Measurements from ENCODE around the gene HS3ST5. TPM values are rescaled to one million over a fixed set of nuclear protein-coding genes. Genes with fewer than 3 reads are reported as not detected.

HS3ST5 gene
- total RNA-seq, 1 experiment from 2014 or later = 14.4 TPM

DNA sequence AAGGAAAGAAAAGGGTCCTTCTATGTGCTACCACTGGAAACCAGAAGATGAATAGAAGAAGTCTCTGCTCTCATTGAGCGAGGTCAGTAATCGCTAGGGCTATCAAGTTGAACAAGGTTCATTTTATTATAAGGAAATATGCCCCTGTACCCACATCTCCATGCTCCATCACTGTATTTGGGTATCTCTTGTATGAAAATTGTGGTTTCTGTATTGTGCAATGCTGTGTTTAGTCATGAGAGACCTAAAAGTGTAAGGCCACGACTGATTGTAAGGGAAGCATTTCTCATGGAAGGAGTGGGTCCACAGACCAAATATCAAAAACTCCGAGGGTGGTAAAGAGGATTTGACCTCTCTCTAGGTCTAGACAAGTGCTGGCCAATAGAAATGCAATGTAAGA is 3.6 kb upstream of the HS3ST5 start:
- no peak overlapping the region for H3T11ph ChIP-seq (ENCODE audit: low read length)
- no peak overlapping the region for H2BK12ac ChIP-seq (ENCODE audit: insufficient read length, low read depth, low read length)
- H3K23me2 ChIP-seq (ENCODE audit: insufficient read length, low read depth, low read length, poor library complexity, severe bottlenecking) = peaks cover 6% of the 10 kb centered on the region
- no peak overlapping the region for H3K4me2 ChIP-seq (ENCODE audit: insufficient read depth, insufficient read length, low read length)
- H3K14ac ChIP-seq (ENCODE audit: insufficient read depth, low read length) = no peak overlapping the region
- no peak overlapping the region for H2BK5ac ChIP-seq (ENCODE audit: insufficient read length, low read length)
- H3K18ac ChIP-seq (ENCODE audit: insufficient read length, low read depth, low read length) = no peak overlapping the region
- H2AFZ ChIP-seq (ENCODE audit: low read length) = no peak overlapping the region
- H3K27ac ChIP-seq (ENCODE audit: insufficient read length, low read depth, low read length) = no peak overlapping the region
- Mint-ChIP-seq H3K4me3 (no peak overlapping the region), H3K36me3 (ENCODE audit: insufficient read depth in 1 of 3, low read depth in 3 of 3) (peaks cover 10 to 26% (median 15%) of the 10 kb centered on the region in 3 experiments), H3K4me1 (peaks cover 27 to 29% of the 10 kb centered on the region in 2 experiments), H3K27me3 (ENCODE audit: low read depth) (no peaks in the 10 kb centered on the region; the same call in 1 of the 2 replicates), H3K27ac (no peak overlapping the region), H3K9me3 (peaks cover 4 to 6% of the 10 kb centered on the region in 2 experiments; a peak in 3 of 5 replicates)
- H2AK5ac ChIP-seq (ENCODE audit: insufficient read length, low read length) = no peak overlapping the region
- H4K8ac ChIP-seq (replicated peaks; ENCODE audit: insufficient read length, low read depth, low read length) = no peak overlapping the region
- H3K79me2 ChIP-seq (ENCODE audit: insufficient read depth, low read length) = no peaks in the 10 kb centered on the region; the same call in 1 of the 2 replicates
- H2BK120ac ChIP-seq (ENCODE audit: low read depth, low read length, poor library complexity, severe bottlenecking) = no peak overlapping the region
- H3K27me3 ChIP-seq (ENCODE audit: insufficient read depth, low read length) = no peaks in the 10 kb centered on the region
- H3K23ac ChIP-seq (ENCODE audit: insufficient read length, low read depth, low read length) = no peak overlapping the region
- no peak for DNase-seq
- H4K5ac ChIP-seq (ENCODE audit: insufficient read length, low read depth, low read length) = no peak overlapping the region
- H3K4me1 ChIP-seq (ENCODE audit: insufficient read depth, low read length) = peaks cover 6% of the 10 kb centered on the region
- H2BK15ac ChIP-seq (ENCODE audit: low read depth, low read length) = no peak overlapping the region
- H3K56ac ChIP-seq (ENCODE audit: insufficient read length, low read depth, low read length) = no peak overlapping the region
- TF ChIP-seq, protein P1, sequence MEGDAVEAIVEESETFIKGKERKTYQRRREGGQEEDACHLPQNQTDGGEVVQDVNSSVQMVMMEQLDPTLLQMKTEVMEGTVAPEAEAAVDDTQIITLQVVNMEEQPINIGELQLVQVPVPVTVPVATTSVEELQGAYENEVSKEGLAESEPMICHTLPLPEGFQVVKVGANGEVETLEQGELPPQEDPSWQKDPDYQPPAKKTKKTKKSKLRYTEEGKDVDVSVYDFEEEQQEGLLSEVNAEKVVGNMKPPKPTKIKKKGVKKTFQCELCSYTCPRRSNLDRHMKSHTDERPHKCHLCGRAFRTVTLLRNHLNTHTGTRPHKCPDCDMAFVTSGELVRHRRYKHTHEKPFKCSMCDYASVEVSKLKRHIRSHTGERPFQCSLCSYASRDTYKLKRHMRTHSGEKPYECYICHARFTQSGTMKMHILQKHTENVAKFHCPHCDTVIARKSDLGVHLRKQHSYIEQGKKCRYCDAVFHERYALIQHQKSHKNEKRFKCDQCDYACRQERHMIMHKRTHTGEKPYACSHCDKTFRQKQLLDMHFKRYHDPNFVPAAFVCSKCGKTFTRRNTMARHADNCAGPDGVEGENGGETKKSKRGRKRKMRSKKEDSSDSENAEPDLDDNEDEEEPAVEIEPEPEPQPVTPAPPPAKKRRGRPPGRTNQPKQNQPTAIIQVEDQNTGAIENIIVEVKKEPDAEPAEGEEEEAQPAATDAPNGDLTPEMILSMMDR (conservative IDR thresholded peaks at IDR 0.05) = no peak
- no CpG with 5 or more reads among the region's 4 CpGs for WGBS (ENCODE audit: extremely low coverage, insufficient read length, low lambda C conversion rate)
- no peak overlapping the region for H4K91ac ChIP-seq (ENCODE audit: insufficient read length, low read depth, low read length)
- H3K79me1 ChIP-seq (ENCODE audit: insufficient read depth, low read depth, low read length, poor library complexity, severe bottlenecking) = no peaks in the 10 kb centered on the region
- H3K4ac ChIP-seq (ENCODE audit: low read depth, low read length) = no peak overlapping the region
- no peaks in the 10 kb centered on the region for H4K20me1 ChIP-seq (ENCODE audit: control insufficient read depth, insufficient read depth, insufficient read length)
- no peak overlapping the region for H3K9ac ChIP-seq (ENCODE audit: extremely low read depth, insufficient read length, low read length)
- no peak overlapping the region for H2BK20ac ChIP-seq (ENCODE audit: low read depth, low read length, poor library complexity, severe bottlenecking)
- no peaks in the 10 kb centered on the region for H3K9me3 ChIP-seq (ENCODE audit: control insufficient read depth, low read depth, low read length)
